ENCODE measurements around the gene DLG4.

DLG4 gene

GRCh38 chr17:7177191-7177953 lies 42.3 kb downstream of the DLG4 start:
- in situ Hi-C loops (cut with HindIII; ENCODE audit: low pct_ligation_motif_present, low sequenced_read_pairs), result loop anchor here (25.0 kb wide), 1 partner anchor 115 kb away; no protein-coding TSS in a partner anchor
- Histone ChIP-seq H3K36me3 (replicated peaks) (no peaks in the 10 kb centered on the region), H3K27me3 (replicated peaks) (no peaks in the 10 kb centered on the region), H3K27ac (no peak overlapping the region), H3K4me3 (ENCODE audit: low read depth, low read length) (peak overlapping the region; percentile 57)
- peak; percentile 41 for DNase-seq
- TF ChIP-seq CTCF (IDR thresholded peaks at IDR 0.05; ENCODE audit: low read depth, low read length, missing control alignments), result peak; percentile 90

GRCh38 chr17:7176841-7177190 lies 42.8 kb downstream of the DLG4 start:
- in situ Hi-C loops (cut with HindIII; ENCODE audit: low pct_ligation_motif_present, low sequenced_read_pairs), result loop anchor here (25.0 kb wide), 1 partner anchor 115 kb away; no protein-coding TSS in a partner anchor
- Histone ChIP-seq H3K4me3 (ENCODE audit: low read depth, low read length) (peak overlapping the region; percentile 57), H3K27ac (no peak overlapping the region)

GRCh38 chr17:7176107-7176840 lies 43.4 kb downstream of the DLG4 start:
- H3K4me3 ChIP-seq (ENCODE audit: low read depth, low read length), result no peak overlapping the region
- no peak overlapping the region for H3K27ac ChIP-seq
- no peaks in the 10 kb centered on the region for H3K27me3 ChIP-seq (replicated peaks)
- no peak for DNase-seq
- TF ChIP-seq CTCF (IDR thresholded peaks at IDR 0.05; ENCODE audit: low read depth, low read length, missing control alignments), result no peak
- H3K36me3 ChIP-seq (replicated peaks), result no peaks in the 10 kb centered on the region
- in situ Hi-C loops (cut with HindIII; ENCODE audit: low pct_ligation_motif_present, low sequenced_read_pairs), result loop anchor here (25.0 kb wide), 1 partner anchor 114 kb away; no protein-coding TSS in a partner anchor

More at GRCh38 chr17:7176841-7177190, 42.8 kb downstream of the DLG4 start:
- Histone ChIP-seq H3K27me3 (replicated peaks) (no peaks in the 10 kb centered on the region), H3K36me3 (replicated peaks) (no peaks in the 10 kb centered on the region)
- DNase-seq, result no peak
- TF ChIP-seq CTCF (IDR thresholded peaks at IDR 0.05; ENCODE audit: low read depth, low read length, missing control alignments), result no peak

- DNase-seq, result no peak
- in situ Hi-C loops (cut with HindIII; ENCODE audit: low pct_ligation_motif_present, low sequenced_read_pairs), result loop anchor here (25.0 kb wide), 1 partner anchor 113 kb away; no protein-coding TSS in a partner anchor
- Histone ChIP-seq H3K27me3 (replicated peaks) (no peaks in the 10 kb centered on the region), H3K36me3 (replicated peaks) (no peaks in the 10 kb centered on the region), H3K4me3 (ENCODE audit: low read depth, low read length) (no peak overlapping the region), H3K27ac (no peak overlapping the region)
- no peak for TF ChIP-seq CTCF (IDR thresholded peaks at IDR 0.05; ENCODE audit: low read depth, low read length, missing control alignments)
These were observed 44.3 kb downstream of the DLG4 start for GRCh38 chr17:7175330-7175733.

GRCh38 chr17:7174603-7175326 lies 44.9 kb downstream of the DLG4 start:
- TF ChIP-seq CTCF (IDR thresholded peaks at IDR 0.05; ENCODE audit: low read depth, low read length, missing control alignments), result no peak

More at GRCh38 chr17:7174603-7175326, 44.9 kb downstream of the DLG4 start:
- DNase-seq, result no peak
- H3K27me3 ChIP-seq (replicated peaks), result no peaks in the 10 kb centered on the region
- no peak overlapping the region for H3K27ac ChIP-seq
- in situ Hi-C loops (cut with HindIII; ENCODE audit: low pct_ligation_motif_present, low sequenced_read_pairs), result loop anchor here (25.0 kb wide), 1 partner anchor 112 kb away; no protein-coding TSS in a partner anchor
- no peak overlapping the region for H3K4me3 ChIP-seq (ENCODE audit: low read depth, low read length)
- no peaks in the 10 kb centered on the region for H3K36me3 ChIP-seq (replicated peaks)
